Pulmonary artery endothelial cell (primary cell): ENCODE data around the gene ZNF722. TPM values are rescaled to one million over a fixed set of nuclear protein-coding genes. Genes with fewer than 3 reads are reported as not detected.
"Not testable (repeated sequence)": the region's sequence is repeated elsewhere in the genome, so short reads cannot be mapped to it uniquely, and the experiment has no call there.

Experiments used
- DNase-seq: peaks from one replicate; pipeline ENCODE4 v3.0.0-alpha.2; 2011; ENCODE audit warnings: low read depth, low spot score
- total RNA-seq: library from RNA; depleted of rRNA; stranded (reverse); fragments of >200 nt; gene quantifications from 2 replicates; pipeline ENCODE4 v1.2.3, GENCODE V29; 2014

The ZNF722 gene
- total RNA-seq = not detected in 2 replicates

DNA sequence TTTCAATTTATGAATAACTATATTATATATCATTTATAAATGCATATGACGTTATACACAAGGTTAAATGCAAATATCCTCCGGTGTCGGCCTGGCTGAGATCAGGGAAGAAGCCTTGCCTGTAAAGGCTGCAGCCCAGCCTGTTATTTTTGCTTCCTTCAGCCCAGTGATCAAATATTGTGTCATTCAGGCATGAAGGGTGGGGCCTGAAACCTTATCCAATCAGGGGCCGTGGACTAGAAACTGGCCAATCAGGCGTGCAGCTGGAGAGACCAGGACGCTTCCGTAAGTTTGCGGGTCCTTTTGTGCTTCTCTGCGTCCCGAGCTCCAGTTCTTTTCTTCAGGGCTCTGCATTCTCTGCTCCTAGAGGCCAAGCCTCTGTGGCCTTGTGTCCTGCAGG is at the start of gene ZNF722:
Gene ZNF722 (plus strand): TSS at position 301 of the 400 bp plus-strand sequence. CDS start 113 bp downstream, outside the sequence.
- DNase-seq = no peak

DNA sequence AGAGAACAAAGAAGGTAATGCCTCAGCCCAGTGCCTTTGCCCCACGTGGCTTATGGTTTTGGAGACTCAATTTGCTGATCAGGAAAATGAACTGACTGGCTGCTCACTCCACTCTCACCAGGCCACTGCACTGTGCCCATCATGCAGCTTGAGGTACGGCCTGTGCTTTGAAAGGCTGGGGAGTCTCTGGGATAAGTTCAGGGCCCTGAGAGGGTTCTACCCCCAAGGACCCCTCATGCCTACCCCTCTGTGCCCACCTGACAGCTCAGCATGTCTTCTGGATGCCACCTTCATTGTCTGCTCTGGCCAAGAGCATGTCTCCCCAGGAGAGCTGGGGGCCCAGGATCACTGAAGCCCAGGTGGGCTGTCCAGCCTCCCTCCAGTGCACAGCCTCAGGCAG is 45.5 kb upstream of the ZNF722 start:
- no peak for DNase-seq

- no peak for DNase-seq
Observed at GRCh38 chr7:63968629-63969028, 30.0 kb upstream of the ZNF722 start.

DNA sequence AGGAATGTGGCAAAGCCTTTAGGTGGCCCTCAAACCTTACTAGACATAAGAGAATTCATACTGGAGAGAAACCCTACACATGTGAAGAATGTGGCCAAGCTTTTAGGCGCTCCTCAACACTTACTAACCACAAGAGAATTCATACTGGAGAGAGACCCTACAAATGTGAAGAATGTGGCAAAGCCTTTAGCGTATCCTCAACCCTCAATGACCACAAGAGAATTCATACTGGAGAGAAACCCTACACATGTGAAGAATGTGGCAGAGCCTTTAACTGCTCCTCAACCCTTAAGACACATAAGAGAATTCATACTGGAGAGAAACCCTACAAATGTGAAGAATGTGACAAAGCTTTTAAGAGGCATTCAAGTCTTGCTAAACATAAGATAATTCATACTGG is 16.8 kb downstream of the ZNF722 start:
- DNase-seq = not testable (repeated sequence)

DNA sequence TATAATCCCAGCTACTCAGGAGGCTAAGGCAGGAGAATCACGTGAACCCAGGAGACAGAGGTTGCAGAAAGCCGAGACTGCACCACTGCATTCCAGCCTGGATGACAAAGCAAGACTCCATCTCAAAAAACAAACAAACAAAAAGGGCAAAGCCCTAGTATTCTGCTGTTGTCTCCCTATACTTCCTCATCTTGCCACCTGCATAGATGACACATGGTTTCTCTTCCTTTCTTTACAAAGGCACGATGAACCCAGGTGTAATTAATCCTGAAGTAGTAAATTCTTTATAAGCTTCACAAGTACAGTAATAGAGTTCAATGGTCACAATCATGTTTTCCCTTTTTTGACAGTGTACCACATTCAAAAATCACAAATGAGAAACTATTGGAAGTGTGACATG is 36.7 kb downstream of the ZNF722 start:
- DNase-seq = no peak

DNA sequence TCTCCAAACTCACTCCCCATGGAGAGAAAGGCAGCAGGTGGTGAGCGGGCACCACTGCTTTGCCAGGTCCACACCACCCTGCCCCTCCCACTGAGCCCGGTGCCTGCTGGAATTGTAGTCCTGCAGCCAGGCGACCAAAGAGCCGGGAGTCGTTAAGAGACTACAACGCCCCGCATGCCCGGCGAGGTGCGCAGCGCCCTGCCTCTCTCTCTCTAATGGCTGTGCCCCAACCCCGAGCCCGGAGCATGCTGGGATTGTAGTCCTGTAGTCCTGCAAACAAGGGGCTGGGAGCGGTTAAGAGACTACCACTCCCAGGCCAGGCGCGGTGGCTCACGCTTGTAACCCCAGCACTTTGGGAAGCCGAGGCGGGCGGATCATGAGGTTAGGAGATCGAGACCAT is 38.4 kb downstream of the ZNF722 start:
- no peak for DNase-seq

DNA sequence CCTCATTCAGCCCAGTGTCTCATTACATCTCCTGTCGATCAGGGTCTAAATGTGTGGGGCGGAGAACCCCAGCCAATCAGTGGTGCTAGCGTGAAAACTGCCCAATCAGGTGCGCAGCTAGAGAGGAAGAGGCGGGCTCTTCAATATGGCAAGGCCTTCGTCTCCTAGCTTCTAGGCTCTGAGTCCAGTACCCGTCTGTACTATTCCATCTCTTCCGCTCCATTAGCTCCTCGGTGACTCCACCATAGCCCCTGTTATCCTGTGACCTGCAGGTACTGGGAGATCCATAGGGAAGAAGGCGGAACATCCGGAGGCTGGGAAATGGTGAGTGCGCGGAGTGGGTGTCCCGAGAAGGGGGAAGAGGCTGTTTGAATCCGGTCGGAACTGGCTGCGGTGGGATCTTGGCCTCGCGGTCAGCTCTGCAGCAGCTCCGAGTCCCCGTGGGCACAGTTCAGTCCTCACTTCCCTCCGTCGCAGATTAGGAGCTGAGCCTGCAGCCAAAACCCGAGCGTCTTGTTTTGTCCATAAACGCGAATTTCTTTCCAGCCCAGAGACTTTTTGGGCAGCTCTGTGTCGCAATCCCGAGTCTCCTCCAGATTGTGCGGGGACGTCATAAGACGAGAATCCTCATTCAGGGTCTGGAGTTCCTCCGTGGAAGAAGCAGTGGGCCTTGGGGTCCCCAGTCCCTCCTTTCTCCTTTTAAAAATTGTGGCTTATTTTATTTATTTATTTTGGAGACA is 46.8 kb downstream of the ZNF722 start, which contains the start of gene ZNF727:
Gene ZNF727 (plus strand): TSS at position 134 of the 740 bp plus-strand sequence. CDS start 188 bp downstream, at position 322.
- DNase-seq = no peak

DNA sequence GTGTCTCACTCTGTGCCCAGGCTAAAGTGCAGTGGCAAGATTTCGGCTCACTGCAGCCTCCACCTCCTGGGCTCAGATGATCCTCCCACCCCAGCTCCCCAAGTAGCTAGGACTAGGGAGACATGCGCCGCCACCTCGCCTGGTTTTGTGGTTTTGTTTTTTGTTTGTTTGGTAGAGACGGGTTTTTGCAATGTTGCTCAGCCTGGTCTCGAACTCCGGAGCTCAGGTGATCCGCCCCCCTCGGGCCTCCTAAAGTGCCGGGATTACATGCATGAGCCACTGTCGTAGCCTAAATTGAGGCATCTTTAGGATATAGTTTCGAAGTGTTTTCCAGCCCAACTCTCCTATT is 47.4 kb downstream of the ZNF722 start:
- DNase-seq = no peak

Other genes starting within 250 kb of the ZNF722 start
- gene ZNF727, start 46.6 kb downstream of the ZNF722 start, total RNA-seq = not detected in 2 replicates
- gene ZNF735, start 208.4 kb downstream of the ZNF722 start, total RNA-seq = not detected in 2 replicates
- not detected in 2 replicates for gene ZNF679, start 229.6 kb downstream of the ZNF722 start, total RNA-seq